Duodenal mucosa (tissue), 2 donors: ENCODE measurements around the gene PLEKHA7.

Source experiments
- H3K27ac ChIP-seq: one replicate; pipeline ENCODE4 v1.7.0; 2013; ENCODE audit warnings: low read depth, low read length
- H3K27me3 ChIP-seq, 2 donors: one replicate each; pipeline ENCODE4 v1.7.0; 2013; ENCODE audit warnings: low read length in 2 of 2, control low read depth in 1 of 2; ENCODE audit not compliant: insufficient read depth in 2 of 2, control insufficient read depth in 1 of 2
- H3K36me3 ChIP-seq, 2 donors: one replicate each; pipeline ENCODE4 v1.7.0; 2013; ENCODE audit warnings: low read length in 2 of 2, control low read depth in 1 of 2; ENCODE audit not compliant: insufficient read depth in 2 of 2, control insufficient read depth in 1 of 2
- H3K4me1 ChIP-seq, 2 donors: one replicate each; pipeline ENCODE4 v1.7.0; 2013; ENCODE audit warnings: low read length in 2 of 2, control low read depth in 1 of 2; ENCODE audit not compliant: insufficient read depth in 2 of 2, control insufficient read depth in 1 of 2
- H3K4me3 ChIP-seq, 2 donors: one replicate each; pipeline ENCODE4 v1.7.0; 2013; ENCODE audit warnings: low read length in 2 of 2, low read depth in 1 of 2
- H3K9ac ChIP-seq, 2 donors: one replicate each; pipeline ENCODE4 v1.7.0; 2013; ENCODE audit warnings: low read length in 2 of 2, low read depth in 1 of 2
- H3K9me3 ChIP-seq, 2 donors: one replicate each; pipeline ENCODE4 v1.7.0; 2013; ENCODE audit warnings: low read length in 2 of 2, control low read depth in 1 of 2; ENCODE audit not compliant: control insufficient read depth in 1 of 2

PLEKHA7 gene

GRCh38 chr11:16945671-16946469 is 68.3 kb downstream of the PLEKHA7 start:
- no peak overlapping the region for H3K4me3 ChIP-seq
- no peaks in the 10 kb centered on the region for H3K36me3 ChIP-seq
- H3K27me3 ChIP-seq: no peaks in the 10 kb centered on the region
- H3K9ac ChIP-seq: peak overlapping the region in 1 of 2 donors; percentile 41
- H3K9me3 ChIP-seq: no peaks in the 10 kb centered on the region
- peaks cover 0 to 16% of the 10 kb centered on the region in 2 donors for H3K4me1 ChIP-seq
- H3K27ac ChIP-seq: no peak overlapping the region

DNA sequence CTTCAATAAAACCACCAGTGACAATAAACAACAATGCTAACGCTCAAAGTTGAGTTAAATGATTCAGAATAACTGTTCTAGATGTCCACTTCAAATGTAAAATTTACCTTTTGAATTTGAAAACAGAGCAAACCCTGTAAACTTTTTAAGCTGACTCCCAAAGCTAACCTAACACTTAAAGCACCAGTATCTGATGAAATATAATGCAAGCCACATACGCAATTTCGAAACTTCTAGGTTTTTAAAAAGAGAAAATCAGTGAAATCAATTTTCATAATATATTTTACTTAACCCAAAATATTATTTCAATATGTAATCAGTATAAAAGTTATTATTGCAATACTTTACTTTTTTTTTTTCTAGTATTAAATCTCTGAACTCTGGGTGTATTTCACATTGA is 71.3 kb downstream of the PLEKHA7 start:
- H3K9me3 ChIP-seq: no peaks in the 10 kb centered on the region
- H3K9ac ChIP-seq: no peak overlapping the region
- no peak overlapping the region for H3K27ac ChIP-seq
- peaks cover 0 to 9% of the 10 kb centered on the region in 2 donors for H3K4me1 ChIP-seq
- H3K36me3 ChIP-seq: no peaks in the 10 kb centered on the region
- H3K27me3 ChIP-seq: no peaks in the 10 kb centered on the region
- H3K4me3 ChIP-seq: no peak overlapping the region

- Histone ChIP-seq H3K9ac (no peak overlapping the region), H3K4me1 (peaks cover 0 to 9% of the 10 kb centered on the region in 2 donors), H3K36me3 (no peaks in the 10 kb centered on the region), H3K9me3 (no peaks in the 10 kb centered on the region), H3K27ac (no peak overlapping the region), H3K27me3 (no peaks in the 10 kb centered on the region), H3K4me3 (no peak overlapping the region)
Observed at GRCh38 chr11:16942342-16942741, 71.9 kb downstream of the PLEKHA7 start.

- Histone ChIP-seq H3K9ac (no peak overlapping the region), H3K27me3 (no peaks in the 10 kb centered on the region), H3K4me3 (no peak overlapping the region), H3K36me3 (no peaks in the 10 kb centered on the region), H3K27ac (no peak overlapping the region), H3K9me3 (no peaks in the 10 kb centered on the region), H3K4me1 (peaks cover 1 to 13% of the 10 kb centered on the region in 2 donors)
Observed at GRCh38 chr11:16941935-16942334, 72.3 kb downstream of the PLEKHA7 start.

- H3K27me3 ChIP-seq: no peaks in the 10 kb centered on the region
- peaks cover 3 to 6% of the 10 kb centered on the region in 2 donors for H3K36me3 ChIP-seq
- no peak overlapping the region for H3K9ac ChIP-seq
- H3K9me3 ChIP-seq: no peaks in the 10 kb centered on the region
- H3K27ac ChIP-seq: no peak overlapping the region
- peaks cover 9 to 12% of the 10 kb centered on the region in 2 donors for H3K4me1 ChIP-seq
- H3K4me3 ChIP-seq: no peak overlapping the region
Observed at GRCh38 chr11:16938061-16938460, 76.2 kb downstream of the PLEKHA7 start.

GRCh38 chr11:16936643-16937042 is 77.6 kb downstream of the PLEKHA7 start:
- Histone ChIP-seq H3K4me1 (peaks cover 9 to 12% of the 10 kb centered on the region in 2 donors), H3K36me3 (peaks cover 5 to 6% of the 10 kb centered on the region in 2 donors), H3K9me3 (no peaks in the 10 kb centered on the region), H3K27me3 (no peaks in the 10 kb centered on the region), H3K4me3 (no peak overlapping the region), H3K27ac (no peak overlapping the region), H3K9ac (peak overlapping the region in 1 of 2 donors; percentile 25)

- Histone ChIP-seq H3K4me3 (no peak overlapping the region), H3K4me1 (peaks cover 9 to 12% of the 10 kb centered on the region in 2 donors), H3K27me3 (no peaks in the 10 kb centered on the region), H3K27ac (no peak overlapping the region), H3K9ac (no peak overlapping the region), H3K36me3 (peaks cover 5 to 6% of the 10 kb centered on the region in 2 donors), H3K9me3 (no peaks in the 10 kb centered on the region)
Observed at GRCh38 chr11:16935518-16936302, 78.5 kb downstream of the PLEKHA7 start.

- H3K36me3 ChIP-seq: peaks cover 5 to 6% of the 10 kb centered on the region in 2 donors
- no peak overlapping the region for H3K4me3 ChIP-seq
- no peaks in the 10 kb centered on the region for H3K27me3 ChIP-seq
- no peaks in the 10 kb centered on the region for H3K9me3 ChIP-seq
- H3K4me1 ChIP-seq: peaks cover 12 to 13% of the 10 kb centered on the region in 2 donors
- H3K9ac ChIP-seq: no peak overlapping the region
- H3K27ac ChIP-seq: no peak overlapping the region
Observed at GRCh38 chr11:16933756-16934603, 80.2 kb downstream of the PLEKHA7 start.

DNA sequence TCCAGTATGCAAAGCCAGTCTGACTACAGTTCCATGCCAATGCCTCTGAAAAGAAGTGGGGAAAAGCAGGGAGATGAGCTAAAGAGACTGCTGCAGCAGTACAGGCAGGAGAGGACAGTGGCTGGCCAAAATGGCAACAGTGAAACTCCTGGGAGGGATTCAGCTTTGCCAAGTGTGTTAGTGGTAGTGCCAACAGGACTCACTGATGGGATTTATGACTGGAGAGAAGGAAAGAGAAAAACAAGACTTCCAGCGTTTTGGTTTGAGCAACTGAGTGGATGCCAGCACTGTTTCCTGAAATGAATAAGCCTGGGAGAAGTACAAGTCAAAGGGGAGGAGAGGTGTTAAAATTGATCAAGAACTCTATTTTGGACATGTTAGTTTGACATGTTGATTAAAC is 80.9 kb downstream of the PLEKHA7 start:
- no peak overlapping the region for H3K27ac ChIP-seq

More for the DNA sequence above, 80.9 kb downstream of the PLEKHA7 start:
- no peak overlapping the region for H3K9ac ChIP-seq
- H3K9me3 ChIP-seq: no peaks in the 10 kb centered on the region
- H3K4me1 ChIP-seq: peaks cover 12 to 13% of the 10 kb centered on the region in 2 donors
- no peak overlapping the region for H3K4me3 ChIP-seq
- H3K36me3 ChIP-seq: peaks cover 5 to 6% of the 10 kb centered on the region in 2 donors
- no peaks in the 10 kb centered on the region for H3K27me3 ChIP-seq
